Stimulated activated CD4-positive, alpha-beta T cell treated with anti-CD3 and anti-CD28 coated beads, Interleukin-4, amount 100 ng/mL, for 48 hours (primary cell): ENCODE measurements around the gene FBXW7.
"Not testable (repeated sequence)": the region's sequence is repeated elsewhere in the genome, so short reads cannot be mapped to it uniquely, and the experiment has no call there.

ENCODE experiments used
- DNase-seq, 2 donors: peaks; one replicate each; pipeline ENCODE4 v3.0.0-alpha.2; 2020; ENCODE audit warnings: low read depth in 2 of 2

Gene FBXW7

GRCh38 chr4:152535903-152536544 is at the start of gene FBXW7:
Gene FBXW7, minus strand, starts transcription at chr4:152536092. Its CDS starts 124,289 bp downstream, at chr4:152411803.
- peak; percentile 99 for DNase-seq

- no peak for DNase-seq
Measured at GRCh38 chr4:152585023-152585441, 49.1 kb upstream of the FBXW7 start.

DNA sequence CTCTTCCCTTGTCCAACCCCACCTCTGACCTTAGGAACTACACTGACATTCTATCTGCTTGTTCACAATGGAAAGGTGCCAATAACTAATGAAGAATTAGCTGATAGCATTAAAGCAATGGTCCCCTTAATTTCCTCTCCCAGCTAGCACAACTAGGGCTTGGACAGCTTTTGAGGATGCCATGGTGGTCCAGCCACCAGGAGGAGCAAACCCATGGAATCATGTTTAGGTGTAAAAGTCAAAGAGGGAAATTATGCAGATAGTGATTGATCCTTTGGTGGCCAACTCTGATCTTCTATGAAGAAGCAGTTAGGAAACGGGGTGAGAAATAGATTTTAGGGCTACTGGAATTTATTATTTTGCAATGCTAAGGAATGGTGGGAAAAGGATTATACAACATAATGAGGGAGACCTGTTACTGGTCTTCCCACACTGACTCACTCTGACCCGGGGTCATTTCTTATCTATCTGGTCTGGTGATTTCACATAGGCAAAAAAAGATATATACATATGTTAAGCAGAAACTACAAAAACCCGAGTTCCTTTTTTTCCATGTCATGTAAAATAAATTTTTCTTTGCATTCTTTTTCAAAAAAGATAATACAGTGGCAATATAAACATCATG is 45.8 kb upstream of the FBXW7 start:
- no peak for DNase-seq

DNA sequence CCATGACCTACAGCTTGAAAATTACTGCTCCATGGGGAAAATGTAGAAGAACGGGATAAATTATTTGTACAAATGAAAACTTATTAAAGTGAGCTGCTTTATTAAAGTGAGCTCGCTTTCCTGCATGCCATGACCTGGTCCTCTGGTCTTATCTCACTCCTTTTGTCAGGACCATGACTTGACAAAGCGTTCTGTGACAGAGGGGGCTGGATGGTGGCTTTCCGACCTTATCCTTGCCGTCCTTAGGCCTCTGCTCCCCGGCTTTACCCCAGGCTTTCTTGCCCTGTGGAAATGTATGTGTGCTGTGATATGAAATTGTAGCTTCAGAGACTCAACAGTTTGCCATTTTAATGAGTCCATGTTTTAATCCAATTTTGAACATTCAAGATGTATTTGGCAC is 44.0 kb upstream of the FBXW7 start:
- DNase-seq, result no peak

- no peak for DNase-seq
Measured at GRCh38 chr4:152579107-152579764, 43.3 kb upstream of the FBXW7 start.

GRCh38 chr4:152578670-152579069 is 42.8 kb upstream of the FBXW7 start:
- DNase-seq, result no peak

DNA sequence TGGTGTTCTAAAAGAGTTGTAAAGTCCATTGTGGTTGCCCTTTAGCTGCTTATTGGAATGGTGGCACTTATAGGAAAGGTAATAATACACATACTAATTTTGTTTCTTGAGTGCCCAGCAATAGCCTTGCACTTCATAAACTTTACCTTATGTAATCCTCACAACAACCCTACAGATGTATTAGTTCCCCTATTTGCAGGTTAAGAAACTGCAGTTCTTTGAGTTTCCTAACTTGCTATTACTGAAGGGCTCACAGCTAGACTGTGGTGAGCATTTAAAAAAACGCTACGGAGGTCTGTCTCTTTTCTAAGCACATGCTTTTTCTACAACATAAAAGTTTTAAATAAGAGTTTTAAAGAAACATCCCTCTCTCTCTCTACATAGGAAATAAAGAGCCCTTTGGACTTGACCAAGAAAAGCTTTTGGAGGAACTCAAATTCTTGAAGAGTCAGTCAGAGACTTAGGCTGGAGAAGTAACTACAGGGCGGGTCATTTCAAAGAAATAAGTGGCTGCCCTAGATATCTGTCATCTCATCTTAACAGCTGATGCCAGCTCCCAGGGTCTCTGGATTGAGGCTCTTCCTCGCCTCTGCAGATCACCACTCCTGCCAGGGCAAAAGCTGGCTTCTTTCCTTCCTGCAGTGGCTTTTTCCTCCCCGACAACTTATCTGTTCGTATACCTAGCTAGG is 42.0 kb upstream of the FBXW7 start:
- no peak for DNase-seq

DNA sequence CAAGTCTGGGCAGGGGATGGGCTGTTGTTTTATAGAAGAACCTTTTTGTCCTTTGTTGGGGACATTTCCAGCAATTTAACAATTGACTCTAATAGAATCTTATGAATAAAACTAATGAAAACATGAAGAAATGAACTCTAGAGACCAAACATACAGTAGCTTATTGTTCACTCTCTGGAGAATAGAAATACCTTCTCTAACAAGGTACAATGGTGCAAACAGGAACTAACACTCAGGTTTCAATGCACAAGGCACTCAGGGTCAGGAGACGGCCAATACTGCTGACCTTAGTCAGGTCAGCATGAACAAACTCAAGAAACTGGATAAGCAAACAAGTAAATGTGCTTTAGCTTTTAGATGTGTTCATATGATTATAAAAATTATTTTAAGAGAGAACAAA is 39.6 kb upstream of the FBXW7 start:
- no peak for DNase-seq

DNA sequence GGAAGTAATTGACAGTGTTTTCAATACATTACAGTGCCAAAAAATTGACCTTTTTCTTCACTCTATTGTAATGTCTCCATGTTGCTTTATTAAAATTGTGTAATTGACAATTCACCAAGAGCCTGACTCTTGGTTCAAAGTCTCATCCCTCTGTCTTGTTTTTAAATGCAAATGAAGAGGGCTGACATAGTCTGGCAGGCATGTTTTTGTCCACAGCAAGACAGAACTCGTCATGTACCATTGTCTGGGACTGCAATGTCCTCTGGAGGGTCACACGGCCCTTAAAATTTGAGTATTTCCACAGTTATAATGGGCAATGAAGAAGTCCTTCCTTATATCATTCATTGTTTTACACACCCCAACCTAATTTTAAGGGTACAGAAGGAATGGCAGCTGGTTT is 38.0 kb upstream of the FBXW7 start:
- no peak for DNase-seq

DNA sequence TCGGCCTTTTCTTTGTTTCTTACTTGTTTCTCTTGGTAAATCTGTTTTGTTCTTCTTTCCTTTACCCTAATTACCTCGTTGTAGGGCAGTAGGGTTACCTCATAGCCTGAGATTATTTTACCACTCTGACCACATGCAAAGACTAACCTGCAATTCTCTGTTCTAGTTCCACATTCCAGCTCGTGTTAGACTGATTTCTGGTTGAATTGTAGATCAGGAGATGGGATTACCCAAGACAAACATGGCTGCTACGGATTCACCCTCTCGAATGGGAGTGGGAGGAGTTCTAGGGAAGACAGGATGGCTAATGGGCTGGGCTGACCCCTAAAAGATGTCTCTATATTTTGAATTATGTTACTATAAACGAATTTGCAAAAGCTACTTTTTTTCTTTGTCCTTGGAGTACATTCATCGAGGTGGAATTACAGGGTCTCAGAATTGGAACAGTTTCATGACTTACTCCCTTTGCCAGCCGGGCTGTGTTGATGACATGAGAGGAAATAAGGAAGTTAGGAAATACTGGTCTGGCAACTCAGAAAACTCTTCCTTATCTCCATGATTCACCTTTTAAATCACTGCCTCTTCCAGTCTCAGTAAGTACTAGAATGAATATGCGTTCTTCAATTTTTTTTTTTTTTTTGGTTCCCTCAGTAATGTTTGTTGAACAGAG is 36.7 kb upstream of the FBXW7 start:
- no peak for DNase-seq

DNA sequence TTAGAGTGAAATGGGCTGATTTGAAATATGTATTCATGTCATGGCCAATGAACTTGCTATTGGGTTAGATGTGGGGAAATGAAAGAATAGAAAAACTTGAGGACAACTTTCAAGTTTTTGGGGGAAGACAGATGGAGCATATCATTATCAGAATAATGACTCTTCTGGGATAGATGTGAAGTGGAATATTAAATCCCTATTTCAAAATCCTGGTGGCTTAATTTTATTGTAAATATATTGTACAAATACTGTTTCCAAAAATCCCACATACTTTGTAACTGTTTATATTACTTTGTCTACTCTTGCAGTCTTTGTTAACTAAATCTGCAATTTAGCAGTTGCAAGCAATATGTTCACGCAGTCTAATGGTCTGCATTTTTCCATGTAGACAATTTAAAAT is 35.9 kb upstream of the FBXW7 start:
- DNase-seq, result no peak

- DNase-seq, result no peak
Measured at GRCh38 chr4:152571296-152571695, 35.4 kb upstream of the FBXW7 start.

- DNase-seq, result no peak
Measured at GRCh38 chr4:152565333-152565732, 29.4 kb upstream of the FBXW7 start.

- DNase-seq, result no peak
Measured at GRCh38 chr4:152564336-152564735, 28.4 kb upstream of the FBXW7 start.

DNA sequence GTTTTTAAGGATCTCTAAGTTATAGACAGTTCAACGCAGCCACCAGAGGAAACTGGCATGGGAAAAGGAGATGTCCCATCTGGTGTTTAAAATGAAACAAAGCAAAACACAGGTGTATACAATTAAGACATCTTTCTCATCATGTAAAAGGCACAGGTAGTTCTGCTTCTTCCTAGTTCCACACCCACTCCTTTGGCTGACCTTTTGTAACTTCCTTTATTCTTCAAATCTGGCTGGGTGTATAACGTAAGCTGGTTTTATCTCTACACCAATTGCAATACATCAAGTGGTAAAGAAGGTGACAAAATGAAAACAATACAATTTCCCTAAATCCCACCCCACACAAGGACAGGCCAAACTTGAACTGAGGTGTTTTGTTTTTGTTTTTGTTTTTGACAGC is 27.3 kb upstream of the FBXW7 start:
- no peak for DNase-seq

GRCh38 chr4:152559641-152560040 is 23.7 kb upstream of the FBXW7 start:
- no peak for DNase-seq

GRCh38 chr4:152558396-152558795 is 22.5 kb upstream of the FBXW7 start:
- no peak for DNase-seq

- DNase-seq, result no peak
Measured at GRCh38 chr4:152556834-152557233, 20.9 kb upstream of the FBXW7 start.

- DNase-seq, result no peak
Measured at GRCh38 chr4:152556283-152556682, 20.4 kb upstream of the FBXW7 start.

DNA sequence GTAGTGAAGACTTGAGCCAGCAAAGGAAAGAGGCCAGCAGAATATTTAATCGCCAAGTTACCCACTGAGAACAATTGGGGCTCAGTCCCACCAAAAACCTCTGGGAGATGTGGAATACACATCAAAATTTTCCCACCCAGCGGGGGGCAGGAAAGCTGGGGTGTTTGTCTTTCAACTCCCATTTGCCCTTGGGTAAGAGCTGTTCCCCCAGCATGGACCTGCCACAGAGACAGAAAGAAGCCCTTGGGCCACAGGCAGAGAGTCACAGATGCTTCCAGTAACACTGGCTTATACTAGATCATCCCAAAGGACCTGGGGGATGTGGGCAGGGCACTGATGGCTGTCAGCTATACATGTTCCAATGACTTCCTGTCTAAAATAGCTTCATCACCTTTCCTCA is 18.9 kb upstream of the FBXW7 start:
- no peak for DNase-seq

DNA sequence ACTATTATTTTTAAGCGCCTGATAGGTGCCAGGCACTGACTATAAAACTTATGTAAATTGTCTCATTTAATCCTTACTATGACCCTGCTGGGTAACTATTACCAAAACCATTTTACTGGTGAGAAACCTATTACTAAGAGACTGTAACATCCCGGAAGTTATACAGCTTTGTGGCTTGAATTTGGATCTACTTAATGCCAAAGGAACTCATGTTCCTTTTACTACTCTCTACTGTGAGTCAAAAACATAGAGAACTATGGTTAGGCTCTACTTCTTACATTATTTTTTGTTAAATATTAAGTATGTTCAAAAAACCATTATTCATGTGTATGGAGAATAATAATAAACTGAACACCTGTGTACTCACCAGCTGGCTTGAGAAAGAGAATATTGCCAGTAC is 14.8 kb upstream of the FBXW7 start:
- not testable (repeated sequence) for DNase-seq

DNA sequence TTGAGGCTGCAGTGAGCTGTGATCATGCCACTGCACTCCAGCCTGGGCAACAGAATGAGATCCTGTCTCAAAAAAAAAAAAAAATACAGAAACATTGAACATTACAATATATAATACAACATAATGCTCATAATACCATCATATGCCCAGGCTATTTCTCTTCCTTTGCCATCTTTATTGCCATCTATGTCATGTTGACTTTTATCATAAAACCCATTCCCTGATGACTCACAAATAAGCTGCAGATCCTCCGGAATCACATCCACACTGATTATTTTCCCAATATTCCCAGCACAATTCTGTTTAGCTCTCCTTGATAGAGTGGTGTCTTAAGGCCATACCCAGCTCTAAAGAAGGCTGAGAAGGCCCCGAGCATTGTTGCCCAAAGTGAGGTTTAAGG is 9.2 kb upstream of the FBXW7 start:
- no peak for DNase-seq
